Measurements from ENCODE around the gene FLNA. TPM values are rescaled to one million over a fixed set of nuclear protein-coding genes. Genes with fewer than 3 reads are reported as not detected.

FLNA gene, protein sequence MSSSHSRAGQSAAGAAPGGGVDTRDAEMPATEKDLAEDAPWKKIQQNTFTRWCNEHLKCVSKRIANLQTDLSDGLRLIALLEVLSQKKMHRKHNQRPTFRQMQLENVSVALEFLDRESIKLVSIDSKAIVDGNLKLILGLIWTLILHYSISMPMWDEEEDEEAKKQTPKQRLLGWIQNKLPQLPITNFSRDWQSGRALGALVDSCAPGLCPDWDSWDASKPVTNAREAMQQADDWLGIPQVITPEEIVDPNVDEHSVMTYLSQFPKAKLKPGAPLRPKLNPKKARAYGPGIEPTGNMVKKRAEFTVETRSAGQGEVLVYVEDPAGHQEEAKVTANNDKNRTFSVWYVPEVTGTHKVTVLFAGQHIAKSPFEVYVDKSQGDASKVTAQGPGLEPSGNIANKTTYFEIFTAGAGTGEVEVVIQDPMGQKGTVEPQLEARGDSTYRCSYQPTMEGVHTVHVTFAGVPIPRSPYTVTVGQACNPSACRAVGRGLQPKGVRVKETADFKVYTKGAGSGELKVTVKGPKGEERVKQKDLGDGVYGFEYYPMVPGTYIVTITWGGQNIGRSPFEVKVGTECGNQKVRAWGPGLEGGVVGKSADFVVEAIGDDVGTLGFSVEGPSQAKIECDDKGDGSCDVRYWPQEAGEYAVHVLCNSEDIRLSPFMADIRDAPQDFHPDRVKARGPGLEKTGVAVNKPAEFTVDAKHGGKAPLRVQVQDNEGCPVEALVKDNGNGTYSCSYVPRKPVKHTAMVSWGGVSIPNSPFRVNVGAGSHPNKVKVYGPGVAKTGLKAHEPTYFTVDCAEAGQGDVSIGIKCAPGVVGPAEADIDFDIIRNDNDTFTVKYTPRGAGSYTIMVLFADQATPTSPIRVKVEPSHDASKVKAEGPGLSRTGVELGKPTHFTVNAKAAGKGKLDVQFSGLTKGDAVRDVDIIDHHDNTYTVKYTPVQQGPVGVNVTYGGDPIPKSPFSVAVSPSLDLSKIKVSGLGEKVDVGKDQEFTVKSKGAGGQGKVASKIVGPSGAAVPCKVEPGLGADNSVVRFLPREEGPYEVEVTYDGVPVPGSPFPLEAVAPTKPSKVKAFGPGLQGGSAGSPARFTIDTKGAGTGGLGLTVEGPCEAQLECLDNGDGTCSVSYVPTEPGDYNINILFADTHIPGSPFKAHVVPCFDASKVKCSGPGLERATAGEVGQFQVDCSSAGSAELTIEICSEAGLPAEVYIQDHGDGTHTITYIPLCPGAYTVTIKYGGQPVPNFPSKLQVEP (N-terminal part only)
- total RNA-seq (2022; extraction: Qiagen RNA extraction): 1,453 to 1,770 TPM (median 1,639 TPM) in 5 replicates

GRCh38 chrX:154374313-154375155 lies at the start of gene FLNA:
Gene FLNA (minus strand): TSS chrX:154374634. CDS start chrX:154371245, 3,389 bp downstream.

DNA sequence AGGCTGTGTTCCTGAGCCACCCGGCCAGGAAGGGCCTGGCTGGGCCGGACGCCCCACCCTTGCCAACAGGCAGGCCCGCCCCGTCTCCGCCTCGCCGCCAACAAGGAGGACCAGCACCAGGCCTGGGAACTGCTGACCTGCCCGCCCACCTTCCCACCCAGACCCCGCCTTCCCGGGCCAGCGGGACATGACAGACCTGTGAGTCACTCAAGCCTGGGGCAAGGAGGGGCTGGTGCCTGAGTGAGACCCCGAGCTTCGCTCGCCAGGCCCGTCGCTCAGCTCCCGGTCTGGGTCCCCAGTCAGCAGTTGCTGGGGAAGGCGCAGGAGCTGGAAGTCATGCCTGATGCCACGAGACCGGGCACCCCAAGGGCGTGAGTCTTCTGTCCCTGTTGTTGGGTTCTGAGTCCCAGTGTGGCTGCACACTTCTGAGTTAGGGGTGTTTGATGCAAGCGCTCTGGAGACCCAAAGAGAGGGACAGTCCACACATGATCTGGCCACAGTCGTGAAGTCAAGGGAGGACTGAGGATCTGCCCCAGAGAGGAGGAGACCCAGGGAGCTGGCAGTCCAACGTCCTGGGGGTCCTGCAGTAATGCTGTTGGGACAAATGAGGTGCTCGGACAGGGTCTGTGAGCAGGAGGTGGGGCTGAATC lies 34.9 kb upstream of the FLNA start, which contains the start of gene DNASE1L1:
Gene DNASE1L1 (minus strand): TSS at position 33 of the 650 bp plus-strand sequence. CDS start 3,686 bp downstream, outside the sequence.

DNA sequence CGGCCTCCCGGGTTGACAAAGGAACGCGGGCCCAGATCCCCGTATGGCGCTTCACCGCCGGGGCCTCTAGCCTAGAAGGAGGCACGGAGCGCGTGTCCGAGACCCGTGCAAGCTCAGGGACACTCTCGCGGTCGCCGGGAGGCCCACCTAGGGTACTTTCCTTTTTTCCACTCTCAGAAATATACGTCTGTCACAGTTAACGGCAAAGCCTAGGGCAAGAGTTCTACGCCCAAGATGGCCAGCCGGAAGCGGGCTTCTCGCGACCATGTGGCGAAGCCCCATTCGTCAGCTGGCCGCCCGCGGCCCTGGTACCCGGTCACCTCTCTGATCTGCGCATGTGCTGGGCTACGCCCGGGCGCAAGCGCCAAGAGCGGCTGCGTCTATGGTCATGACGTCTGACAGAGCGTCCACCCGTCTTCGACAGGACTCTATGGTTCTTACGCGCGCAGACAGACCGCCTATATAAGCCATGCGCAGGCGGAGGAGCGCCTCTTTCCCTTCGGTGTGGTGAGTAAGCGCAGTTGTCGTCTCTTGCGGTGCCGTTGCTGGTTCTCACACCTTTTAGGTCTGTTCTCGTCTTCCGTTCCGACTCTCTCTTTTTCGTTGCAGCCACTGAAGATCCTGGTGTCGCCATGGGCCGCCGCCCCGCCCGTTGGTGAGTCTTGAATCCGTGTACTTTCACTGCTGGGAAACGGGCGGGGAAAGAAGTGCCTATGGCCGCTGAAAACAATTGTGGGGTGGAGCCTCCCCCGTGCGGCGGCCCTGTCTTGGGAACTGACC lies 23.6 kb upstream of the FLNA start, which contains the start of gene RPL10:
Gene RPL10 (plus strand): TSS at position 490 of the 780 bp plus-strand sequence. CDS start 143 bp downstream, at position 633.

DNA sequence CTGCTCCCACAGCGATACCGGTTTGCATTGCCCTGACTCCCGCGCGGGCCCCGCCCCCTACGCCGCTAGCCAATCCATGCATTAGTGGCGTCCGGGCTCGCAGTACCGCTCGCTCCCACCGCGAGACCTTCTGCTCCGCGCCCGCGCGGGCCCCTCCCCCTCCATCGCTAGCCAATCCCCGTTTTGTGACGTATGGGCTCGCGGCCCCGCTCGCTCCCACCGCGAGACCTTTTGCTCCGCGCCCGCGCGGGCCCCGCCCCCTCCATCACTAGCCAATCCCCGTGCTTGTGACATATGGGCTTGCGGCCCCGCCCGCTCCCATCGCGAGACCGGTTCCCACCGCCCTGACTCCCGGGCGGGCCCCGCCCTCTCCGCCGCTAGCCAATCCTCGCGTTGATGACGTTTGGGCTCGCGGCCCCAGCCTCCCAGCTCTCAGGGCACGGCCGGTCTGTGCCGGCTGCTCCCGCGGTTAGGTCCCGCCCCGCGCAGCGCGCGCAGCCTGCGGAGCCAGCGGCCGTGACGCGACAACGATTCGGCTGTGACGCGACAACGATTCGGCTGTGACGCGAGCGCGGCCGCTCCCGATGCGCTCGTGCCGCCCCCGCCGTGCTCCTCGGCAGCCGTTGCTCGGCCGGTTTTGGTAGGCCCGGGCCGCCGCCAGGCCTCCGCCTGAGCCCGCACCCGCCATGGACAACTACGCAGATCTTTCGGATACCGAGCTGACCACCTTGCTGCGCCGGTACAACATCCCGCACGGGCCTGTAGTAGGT lies 4.5 kb upstream of the FLNA start, which contains the start of gene EMD:
Gene EMD (plus strand): TSS at position 497 of the 770 bp plus-strand sequence. CDS start 190 bp downstream, at position 687.

Other genes starting within 250 kb of the FLNA start
- gene OPN1LW, start 230.4 kb downstream of the FLNA start, total RNA-seq (2022; extraction: Qiagen RNA extraction): not detected in 5 replicates
- not detected in 5 replicates for gene OPN1MW, start 192.0 kb downstream of the FLNA start, total RNA-seq (2022; extraction: Qiagen RNA extraction)
- gene OPN1MW2, start 154.9 kb downstream of the FLNA start, total RNA-seq (2022; extraction: Qiagen RNA extraction): not detected in 5 replicates
- not detected in 5 replicates for gene OPN1MW3, start 117.1 kb downstream of the FLNA start, total RNA-seq (2022; extraction: Qiagen RNA extraction)
- gene TEX28, start 79.5 kb downstream of the FLNA start, total RNA-seq (2022; extraction: Qiagen RNA extraction): not detected in 5 replicates
- 0.03 TPM in 1 of 5 replicates, not detected in the others for gene TKTL1, start 78.8 kb downstream of the FLNA start, total RNA-seq (2022; extraction: Qiagen RNA extraction)
- 110 to 171 TPM (median 156 TPM) in 5 replicates for gene EMD, start 4.7 kb upstream of the FLNA start, total RNA-seq (2022; extraction: Qiagen RNA extraction)
- 5,551 to 5,842 TPM (median 5,620 TPM) in 5 replicates for gene RPL10, start 23.7 kb upstream of the FLNA start, total RNA-seq (2022; extraction: Qiagen RNA extraction)
- gene DNASE1L1, start 34.6 kb upstream of the FLNA start, total RNA-seq (2022; extraction: Qiagen RNA extraction): 24.2 to 33.3 TPM (median 29.6 TPM) in 5 replicates
- gene TAFAZZIN, start 36.9 kb upstream of the FLNA start, total RNA-seq (2022; extraction: Qiagen RNA extraction): 30.2 to 41.8 TPM (median 38.8 TPM) in 5 replicates
- gene ATP6AP1, start 54.0 kb upstream of the FLNA start, total RNA-seq (2022; extraction: Qiagen RNA extraction): 79.6 to 112 TPM (median 110 TPM) in 5 replicates
- 94.4 to 112 TPM (median 107 TPM) in 5 replicates for gene GDI1, start 62.5 kb upstream of the FLNA start, total RNA-seq (2022; extraction: Qiagen RNA extraction)
- 99.6 to 120 TPM (median 116 TPM) in 5 replicates for gene FAM50A, start 69.5 kb upstream of the FLNA start, total RNA-seq (2022; extraction: Qiagen RNA extraction)
- gene PLXNA3, start 83.6 kb upstream of the FLNA start, total RNA-seq (2022; extraction: Qiagen RNA extraction): 9.7 to 17.8 TPM (median 15.3 TPM) in 5 replicates
- gene LAGE3, start 104.6 kb upstream of the FLNA start, total RNA-seq (2022; extraction: Qiagen RNA extraction): 46.0 to 79.0 TPM (median 72.0 TPM) in 5 replicates
- gene UBL4A, start 112.0 kb upstream of the FLNA start, total RNA-seq (2022; extraction: Qiagen RNA extraction): 63.0 to 72.5 TPM (median 69.3 TPM) in 5 replicates
- gene SLC10A3, start 116.0 kb upstream of the FLNA start, total RNA-seq (2022; extraction: Qiagen RNA extraction): 28.5 to 45.1 TPM (median 42.0 TPM) in 5 replicates
- gene FAM3A, start 141.6 kb upstream of the FLNA start, total RNA-seq (2022; extraction: Qiagen RNA extraction): 33.4 to 47.5 TPM (median 46.5 TPM) in 5 replicates
- 1,443 to 1,631 TPM (median 1,552 TPM) in 5 replicates for gene G6PD, start 172.2 kb upstream of the FLNA start, total RNA-seq (2022; extraction: Qiagen RNA extraction)
- gene IKBKG, start 173.0 kb upstream of the FLNA start, total RNA-seq (2022; extraction: Qiagen RNA extraction): 33.1 to 46.6 TPM (median 46.0 TPM) in 5 replicates
- not detected in 5 replicates for gene CTAG1A, start 210.5 kb upstream of the FLNA start, total RNA-seq (2022; extraction: Qiagen RNA extraction)
- gene CTAG1B, start 244.6 kb upstream of the FLNA start, total RNA-seq (2022; extraction: Qiagen RNA extraction): not detected in 5 replicates

Measured in A549 treated with CORT108297 at 1 μM for 4 hours (cell line).